HG02943 (cell line): ENCODE data around the gene EMC8.
"Not testable (repeated sequence)": the region's sequence is repeated elsewhere in the genome, so short reads cannot be mapped to it uniquely, and the experiment has no call there.

Source experiments
- ATAC-seq: cut with Tn5 transposase; IDR thresholded peaks from one replicate; pipeline ENCODE4 v1.9.1; 2021; ENCODE audit warnings: mild to moderate bottlenecking, low read depth, moderate library complexity; ENCODE audit not compliant: unreplicated experiment

The EMC8 gene

GRCh38 chr16:85819245-85819644 is 19.9 kb upstream of the EMC8 start:
- ATAC-seq = no peak

DNA sequence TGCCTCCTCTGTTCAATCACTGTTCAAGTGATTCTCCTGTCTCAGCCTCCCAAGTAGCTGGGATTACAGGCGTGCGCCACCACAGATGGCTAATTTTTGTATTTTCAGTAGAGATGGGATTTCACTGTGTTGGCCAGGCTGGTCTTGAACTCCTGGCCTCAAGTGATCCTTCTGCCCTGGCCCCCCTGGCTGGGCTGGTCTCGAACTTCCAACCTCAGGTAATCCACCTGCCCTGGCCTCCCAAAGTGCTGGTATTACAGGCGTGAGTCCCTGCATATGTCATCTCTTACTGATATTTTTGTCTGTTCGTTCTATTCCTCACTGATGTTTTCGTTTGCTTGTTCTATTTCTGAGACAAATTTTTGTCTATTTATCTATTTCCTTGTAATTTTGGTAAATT is 17.9 kb upstream of the EMC8 start:
- ATAC-seq = not testable (repeated sequence)

DNA sequence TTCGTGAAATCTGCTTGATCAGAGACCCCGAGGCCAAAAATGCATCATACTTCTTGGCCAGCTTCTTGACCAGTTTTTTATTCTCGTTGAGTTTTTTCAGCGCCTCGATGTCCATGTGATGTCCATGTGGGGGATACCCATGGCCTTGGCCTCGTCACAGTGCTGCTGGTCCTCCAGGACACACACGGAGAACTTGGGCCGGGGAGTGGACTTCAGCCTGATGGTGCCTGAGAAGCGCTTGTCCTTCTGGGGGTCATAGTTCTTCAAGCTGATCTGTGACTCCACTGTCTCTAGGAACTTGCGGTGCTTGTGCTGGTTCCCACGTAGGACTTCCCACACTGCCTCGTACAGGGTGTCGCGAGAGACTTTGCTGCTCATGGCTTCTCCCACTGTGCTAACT is 16.8 kb upstream of the EMC8 start:
- no peak for ATAC-seq

DNA sequence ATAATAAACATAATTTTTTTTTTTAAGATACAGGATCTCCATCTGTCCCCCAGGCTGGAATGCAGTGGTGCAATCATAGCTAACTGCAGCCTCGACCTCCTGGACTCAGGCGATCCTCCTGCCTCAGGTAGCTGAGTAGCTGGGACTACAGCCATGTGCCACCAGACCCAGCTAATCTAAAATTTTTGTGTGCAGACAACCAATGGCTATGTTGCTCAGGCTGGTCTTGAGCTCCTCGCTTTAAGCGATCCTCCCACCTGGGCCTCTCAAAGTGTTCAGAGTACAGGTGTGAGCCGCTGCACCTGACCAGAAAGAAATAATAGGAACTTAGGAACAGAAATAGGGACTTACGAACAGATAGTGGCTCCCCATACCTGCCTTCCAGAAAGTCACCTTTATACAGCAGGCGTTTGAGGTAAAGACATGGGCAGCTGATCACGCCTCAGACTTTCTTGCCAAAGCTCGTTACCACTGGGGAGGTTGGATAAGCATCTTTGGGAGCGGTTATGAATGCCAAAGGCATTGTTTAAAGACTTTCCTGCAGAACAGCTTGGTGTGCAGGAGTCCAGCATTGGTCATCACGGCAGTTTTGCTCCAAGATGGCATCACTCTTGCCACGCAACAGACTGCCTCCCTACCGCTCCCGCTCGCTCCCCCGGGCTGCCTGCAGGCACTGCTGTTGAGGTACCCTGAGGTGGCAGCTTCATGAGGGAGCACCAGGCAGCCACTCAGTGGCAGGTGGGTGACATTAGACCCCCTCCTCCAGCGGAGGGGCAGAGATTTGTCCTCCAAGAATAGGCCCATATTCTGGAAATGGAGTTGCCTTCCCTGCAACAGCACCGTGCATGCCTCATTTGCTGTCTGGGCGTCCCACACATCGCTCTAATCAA is 13.7 kb upstream of the EMC8 start:
- no peak for ATAC-seq

GRCh38 chr16:85812031-85812807 is 12.9 kb upstream of the EMC8 start:
- ATAC-seq = no peak

DNA sequence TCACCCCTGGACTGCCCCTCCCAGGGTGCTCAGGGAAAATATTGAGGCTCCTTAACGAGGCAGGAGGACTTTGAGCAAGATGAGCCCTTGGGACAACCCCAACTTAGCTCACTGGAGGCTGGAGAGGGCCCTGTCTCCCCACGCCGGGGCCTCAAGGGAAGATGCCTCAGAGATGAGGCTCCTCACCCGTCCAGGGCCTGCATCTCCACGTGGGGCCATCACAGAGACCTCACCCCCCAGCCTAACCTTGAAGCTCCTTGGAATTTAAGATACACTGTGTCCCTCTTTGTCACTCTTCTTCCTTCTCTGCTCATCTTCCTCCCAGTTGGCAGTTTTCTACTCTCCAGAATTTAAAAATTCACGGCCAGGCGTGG is 11.4 kb upstream of the EMC8 start:
- ATAC-seq = no peak

GRCh38 chr16:85810097-85810741 is 10.9 kb upstream of the EMC8 start:
- ATAC-seq = no peak

DNA sequence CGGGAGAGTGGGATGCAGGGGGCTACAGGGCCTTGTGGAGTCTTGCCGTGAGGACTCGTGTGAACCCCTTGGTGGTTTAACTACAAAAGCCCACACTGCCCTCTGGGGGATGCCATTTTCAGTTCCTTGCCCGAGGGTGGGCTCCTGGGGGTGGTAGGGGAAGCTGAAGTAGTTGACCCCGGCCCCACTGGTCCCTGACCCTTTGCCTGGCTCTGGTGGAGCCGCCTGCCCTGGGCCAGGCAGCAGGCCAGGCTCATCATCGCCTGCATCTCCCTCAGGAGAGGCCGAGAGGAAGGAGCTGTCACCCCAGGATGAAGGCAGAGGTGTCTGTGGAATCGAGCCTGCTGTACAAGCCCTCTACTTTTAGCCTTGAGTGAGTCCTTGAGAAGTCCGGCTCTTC is 10.3 kb upstream of the EMC8 start:
- no peak for ATAC-seq

GRCh38 chr16:85808926-85809325 is 9.6 kb upstream of the EMC8 start:
- no peak for ATAC-seq

GRCh38 chr16:85808104-85808503 is 8.8 kb upstream of the EMC8 start:
- not testable (repeated sequence) for ATAC-seq

DNA sequence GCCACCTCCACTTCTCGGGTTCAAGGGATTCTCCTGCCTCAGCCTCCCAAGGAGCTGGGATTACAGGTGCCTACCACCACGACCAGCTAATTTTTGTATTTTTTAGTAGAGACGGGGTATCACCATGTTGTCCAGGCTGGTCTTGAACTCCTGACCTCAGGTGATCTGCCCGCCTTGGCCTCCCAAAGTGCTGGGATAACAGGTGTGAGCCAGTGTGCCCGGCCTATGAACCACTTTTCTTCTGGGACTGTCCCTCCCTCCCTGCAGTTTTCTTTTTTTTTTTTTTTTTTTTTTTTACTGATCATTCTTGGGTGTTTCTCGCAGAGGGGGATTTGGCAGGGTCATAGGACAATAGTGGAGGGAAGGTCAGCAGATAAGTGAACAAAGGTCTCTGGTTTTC is 8.0 kb upstream of the EMC8 start:
- ATAC-seq = not testable (repeated sequence)

DNA sequence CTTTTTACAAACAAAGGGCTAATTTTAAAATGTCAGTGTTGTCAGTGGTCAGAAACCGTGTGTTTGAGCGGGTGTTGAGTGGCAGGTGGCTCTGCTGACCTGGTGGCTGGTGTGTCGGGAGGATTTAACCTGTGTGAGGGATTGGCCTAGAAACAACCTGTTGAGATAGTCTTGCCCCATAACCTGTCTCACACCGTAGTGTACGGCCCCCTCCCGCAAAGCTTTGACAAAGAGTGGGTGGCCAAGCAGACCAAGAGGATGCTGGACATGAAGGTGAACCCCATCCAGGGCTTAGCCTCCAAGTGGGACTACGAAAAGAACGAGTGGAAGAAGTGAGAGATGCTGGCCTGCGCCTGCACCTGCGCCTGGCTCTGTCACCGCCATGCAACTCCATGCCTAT is 7.2 kb upstream of the EMC8 start:
- ATAC-seq = no peak

DNA sequence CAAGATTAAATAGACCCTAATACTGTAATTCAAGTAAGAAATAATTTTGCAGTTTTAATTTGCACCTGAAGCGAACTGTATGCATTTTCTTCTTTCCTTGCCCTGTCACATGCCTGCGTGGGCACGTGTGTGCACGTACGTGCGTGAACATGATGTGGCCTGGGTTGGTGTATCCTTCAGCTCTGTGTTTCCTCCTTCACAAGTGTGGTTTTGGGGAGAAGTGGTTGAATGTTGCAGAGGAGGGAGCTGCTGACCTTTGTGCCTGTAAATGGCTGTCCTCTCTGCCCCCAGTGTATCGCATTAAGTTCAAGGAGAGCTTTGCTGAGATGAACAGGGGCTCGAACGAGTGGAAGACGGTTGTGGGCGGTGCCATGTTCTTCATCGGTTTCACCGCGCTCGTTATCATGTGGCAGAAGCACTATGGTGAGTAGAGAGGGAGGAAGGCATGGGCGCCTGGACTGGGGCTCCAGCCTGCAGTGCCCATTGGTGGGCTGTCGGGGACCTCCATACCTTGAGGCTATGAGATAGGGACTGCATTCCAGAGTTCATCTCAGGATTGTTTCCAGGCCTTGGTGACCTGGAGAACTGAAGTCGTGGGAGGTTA is 6.2 kb upstream of the EMC8 start:
- ATAC-seq = no peak

- ATAC-seq = no peak
Observed at GRCh38 chr16:85803570-85803969, 4.2 kb upstream of the EMC8 start.

- no peak for ATAC-seq
Observed at GRCh38 chr16:85800321-85800669, 951 bp upstream of the EMC8 start.

DNA sequence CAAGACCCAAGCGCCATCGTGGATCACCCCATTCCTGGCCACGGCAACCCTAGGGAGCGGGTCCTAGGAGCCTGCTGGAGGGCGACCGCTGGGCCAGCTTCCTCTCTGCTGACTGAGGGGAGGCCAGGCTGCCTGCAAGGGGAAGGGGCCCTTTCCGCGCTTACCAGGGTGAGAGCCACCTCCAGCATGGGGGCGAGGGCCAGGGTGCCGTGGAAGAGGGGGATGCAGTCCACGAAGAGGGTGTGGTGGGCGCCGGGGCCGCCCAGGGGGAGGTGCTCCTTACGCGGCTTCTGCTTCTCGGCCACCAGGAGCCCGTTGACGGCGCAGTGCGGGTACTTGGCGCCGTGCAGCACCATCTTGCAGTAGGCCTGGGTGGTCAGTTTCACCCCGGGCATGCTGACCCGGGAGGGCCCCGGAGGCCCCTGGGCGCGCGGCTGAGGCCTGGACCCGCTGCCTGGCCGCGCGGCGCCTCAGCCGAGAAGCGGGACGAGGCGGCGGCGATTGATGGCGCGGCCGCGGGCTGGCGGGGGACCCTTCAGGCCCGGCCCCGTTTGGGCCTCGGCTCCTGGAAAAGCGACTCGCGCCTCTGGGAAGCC is 345 bp downstream of the EMC8 start:
- peak; percentile 10 for ATAC-seq

DNA sequence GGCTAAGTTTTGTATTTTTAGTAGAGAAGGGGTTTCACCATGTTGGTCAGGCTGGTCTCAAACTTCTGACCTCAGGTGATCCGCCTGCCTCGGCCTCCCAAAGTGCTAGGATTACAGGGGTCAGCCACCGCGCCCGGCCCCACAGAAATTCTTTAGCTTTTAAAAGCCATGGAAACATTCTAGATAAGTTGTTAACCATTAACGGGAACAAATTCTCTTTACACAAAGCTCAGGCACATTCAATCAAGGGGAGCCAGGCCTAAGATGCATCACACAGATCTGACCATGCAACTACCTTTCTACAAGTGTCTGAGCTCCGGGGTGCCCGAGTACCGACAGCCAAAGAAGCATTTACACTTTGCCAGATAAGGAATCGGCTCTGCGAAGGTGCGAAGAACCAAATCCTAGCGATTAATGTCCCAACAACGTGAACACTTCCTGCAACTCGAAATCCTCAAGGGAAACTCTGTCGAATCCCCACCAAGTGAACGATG is 1.0 kb downstream of the EMC8 start:
- ATAC-seq = no peak

DNA sequence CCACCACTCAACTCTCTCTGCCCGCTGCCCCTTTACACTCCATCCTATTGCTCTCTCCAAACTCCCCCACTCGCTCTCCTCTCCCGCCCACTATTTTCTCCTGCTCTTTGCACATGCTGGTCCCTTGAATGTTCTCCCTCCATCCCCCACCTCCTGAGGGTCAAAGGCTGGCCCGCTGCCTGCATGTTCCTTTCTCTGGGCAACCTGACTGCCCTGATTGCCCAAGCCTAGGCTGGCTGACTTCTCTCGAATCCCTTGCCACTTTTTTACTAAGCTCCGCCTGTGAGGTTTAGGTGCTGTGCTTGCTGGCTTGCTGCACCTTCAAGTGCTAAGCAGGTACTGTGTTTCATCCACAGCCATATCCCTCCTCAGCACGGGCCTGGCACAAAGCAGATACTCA is 2.7 kb downstream of the EMC8 start:
- no peak for ATAC-seq

GRCh38 chr16:85796152-85796551 is 3.2 kb downstream of the EMC8 start:
- no peak for ATAC-seq

DNA sequence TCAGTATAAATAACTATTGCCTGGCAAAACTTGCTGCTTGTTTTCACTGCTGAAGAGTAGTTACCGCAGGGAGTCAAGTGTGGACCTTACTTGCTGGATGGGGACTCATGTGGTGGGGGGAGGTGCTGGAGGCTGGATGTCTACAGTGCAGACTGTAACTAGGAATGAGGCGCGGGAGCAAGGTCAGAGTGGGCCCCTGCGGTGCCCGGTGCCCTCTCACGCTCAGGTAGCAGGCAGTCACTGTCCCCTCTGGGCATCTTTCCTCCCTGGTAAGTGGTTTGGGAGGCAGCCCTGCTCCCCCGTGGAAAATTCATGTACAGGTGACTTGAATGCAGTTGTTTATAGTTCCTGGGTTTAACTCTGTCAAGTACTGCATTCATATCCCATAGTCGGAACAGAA is 4.6 kb downstream of the EMC8 start:
- ATAC-seq = no peak
